ENCODE data around the gene ASNSD1.

- TF ChIP-seq GATA2 (IDR thresholded peaks at IDR 0.05; ENCODE audit: low read depth, low read length) = no peak
- TF ChIP-seq GATA3 (IDR thresholded peaks at IDR 0.05; ENCODE audit: low read depth, low read length) = no peak
These were observed 20.6 kb downstream of the ASNSD1 start for GRCh38 chr2:189681903-189682302.

Data from SH-SY5Y (cell line).